SK-N-SH treated with all-trans-retinoic acid at 6 μM for 48 hours (cell line): Measurements from ENCODE around the gene FLRT2.

Experiments
- ARNTL ChIP-seq: fragments of 450-650 bp; formaldehyde crosslinking; IDR thresholded peaks from 2 replicates; pipeline ENCODE4 v1.5.0; 2020; ENCODE audit warnings: low read depth, mild to moderate bottlenecking, moderate library complexity, borderline replicate concordance
- CSDC2 ChIP-seq: fragments of 250-450 bp; sonication (Bioruptor Pico); IDR thresholded peaks from 2 replicates; pipeline ENCODE4 v1.5.0; 2020; ENCODE audit warnings: mild to moderate bottlenecking, moderate library complexity
- GLIS3 ChIP-seq: fragments of 250-450 bp; sonication (Bioruptor Pico); IDR thresholded peaks from 2 replicates; pipeline ENCODE4 v1.5.0; 2020; ENCODE audit warnings: mild to moderate bottlenecking, moderate library complexity
- ZNF8 ChIP-seq: fragments of 450-650 bp; formaldehyde crosslinking; IDR thresholded peaks from 2 replicates; pipeline ENCODE4 v1.5.0; 2020; ENCODE audit warnings: mild to moderate bottlenecking, moderate library complexity
- TF ChIP-seq, protein P1 (sequence below): fragments of 250-450 bp; sonication (Bioruptor Pico); IDR thresholded peaks from 2 replicates; pipeline ENCODE4 v1.8.0; 2020; ENCODE audit warnings: mild to moderate bottlenecking, moderate library complexity, borderline replicate concordance

DNA sequence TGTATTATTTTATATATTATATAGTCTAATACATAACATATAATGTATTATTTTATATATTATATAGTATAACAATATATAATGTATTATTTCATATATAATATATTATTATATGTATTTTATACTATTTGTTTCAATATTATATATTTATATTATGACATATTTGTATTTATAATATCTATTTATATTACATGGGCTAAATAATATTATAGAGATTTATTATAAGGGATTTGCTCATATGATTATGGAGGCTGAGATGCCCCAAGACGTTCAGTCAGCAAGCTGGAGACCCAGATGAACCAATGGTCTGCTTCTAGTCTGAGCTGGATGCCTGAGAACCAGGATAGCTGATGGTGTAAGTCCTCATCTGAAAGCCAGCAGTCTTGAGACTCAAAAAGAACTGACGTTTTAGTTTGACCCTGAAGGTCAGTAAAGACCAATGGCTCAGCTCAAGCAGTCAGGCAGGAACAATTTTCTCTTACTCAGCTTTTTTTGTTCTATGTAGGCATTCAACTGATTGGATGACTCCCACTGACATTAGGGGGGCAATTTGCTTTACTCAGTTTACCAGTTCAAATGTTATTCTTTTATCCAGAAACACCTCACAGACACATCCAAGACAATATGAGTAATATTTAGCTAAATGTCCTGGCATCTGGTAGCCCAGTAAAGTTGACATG, 130.4 kb downstream of the FLRT2 start:
- TF ChIP-seq ZNF8 (no peak), ARNTL (CRISPR knock-in tag) (no peak), GLIS3 (CRISPR knock-in tag) (no peak), CSDC2 (CRISPR knock-in tag) (no peak)
- TF ChIP-seq, protein P1, sequence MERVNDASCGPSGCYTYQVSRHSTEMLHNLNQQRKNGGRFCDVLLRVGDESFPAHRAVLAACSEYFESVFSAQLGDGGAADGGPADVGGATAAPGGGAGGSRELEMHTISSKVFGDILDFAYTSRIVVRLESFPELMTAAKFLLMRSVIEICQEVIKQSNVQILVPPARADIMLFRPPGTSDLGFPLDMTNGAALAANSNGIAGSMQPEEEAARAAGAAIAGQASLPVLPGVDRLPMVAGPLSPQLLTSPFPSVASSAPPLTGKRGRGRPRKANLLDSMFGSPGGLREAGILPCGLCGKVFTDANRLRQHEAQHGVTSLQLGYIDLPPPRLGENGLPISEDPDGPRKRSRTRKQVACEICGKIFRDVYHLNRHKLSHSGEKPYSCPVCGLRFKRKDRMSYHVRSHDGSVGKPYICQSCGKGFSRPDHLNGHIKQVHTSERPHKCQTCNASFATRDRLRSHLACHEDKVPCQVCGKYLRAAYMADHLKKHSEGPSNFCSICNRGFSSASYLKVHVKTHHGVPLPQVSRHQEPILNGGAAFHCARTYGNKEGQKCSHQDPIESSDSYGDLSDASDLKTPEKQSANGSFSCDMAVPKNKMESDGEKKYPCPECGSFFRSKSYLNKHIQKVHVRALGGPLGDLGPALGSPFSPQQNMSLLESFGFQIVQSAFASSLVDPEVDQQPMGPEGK, result no peak
